SU-DHL-6 (cell line): ENCODE data around the gene KAZN.

Source experiments
- EZH2phosphoT487 ChIP-seq: fragments of 200-600 bp; sonication (generic), shearing (Covaris generic); conservative IDR thresholded peaks from 2 replicates; pipeline ENCODE4 v1.6.1; 2018; ENCODE audit warnings: mild to moderate bottlenecking, antibody characterized with exemption, low read length, moderate library complexity, mixed read lengths
- TF ChIP-seq, protein P1 (sequence below): fragments of 200-600 bp; sonication (generic); IDR thresholded peaks from one replicate; pipeline ENCODE4 v1.5.1; 2017; ENCODE audit warnings: antibody characterized with exemption, mild to moderate bottlenecking, low read length, moderate library complexity; ENCODE audit not compliant: insufficient read depth, poor library complexity, severe bottlenecking

DNA sequence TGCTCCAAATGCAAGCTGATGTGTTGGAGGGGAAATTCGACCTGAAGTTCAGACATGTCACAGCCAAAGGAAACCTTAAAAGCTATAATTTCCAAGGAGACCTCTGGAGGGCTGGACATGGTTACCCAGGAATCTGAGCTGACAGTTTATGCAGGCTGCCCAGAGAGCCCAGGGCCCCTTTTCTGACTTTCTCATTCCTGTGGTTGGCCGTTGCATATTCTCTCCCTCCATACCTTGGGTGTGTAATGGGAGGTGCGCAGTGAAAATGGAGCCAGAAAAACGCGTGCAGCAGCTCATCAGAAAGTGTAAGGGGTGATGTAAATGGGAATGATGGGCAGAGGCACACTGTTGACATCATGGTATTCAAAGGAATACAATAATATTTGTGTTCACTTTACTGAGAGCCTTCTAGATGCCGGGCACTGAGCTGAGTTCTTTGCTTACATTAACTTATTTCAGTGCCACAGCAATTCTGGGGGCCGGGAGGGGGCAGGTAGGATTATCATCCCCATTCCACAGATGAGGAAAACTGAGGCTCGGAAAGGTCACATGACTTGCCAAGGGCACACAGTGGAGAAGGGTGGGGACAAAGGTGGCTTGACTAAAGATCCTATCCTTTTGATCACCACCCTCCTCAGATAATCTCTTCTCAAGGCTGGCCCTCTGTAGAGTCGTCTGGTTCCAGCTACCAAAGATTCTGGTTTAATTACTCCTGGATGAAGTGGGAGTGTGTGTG is 38.6 kb downstream of the KAZN start:
- TF ChIP-seq, protein P1, sequence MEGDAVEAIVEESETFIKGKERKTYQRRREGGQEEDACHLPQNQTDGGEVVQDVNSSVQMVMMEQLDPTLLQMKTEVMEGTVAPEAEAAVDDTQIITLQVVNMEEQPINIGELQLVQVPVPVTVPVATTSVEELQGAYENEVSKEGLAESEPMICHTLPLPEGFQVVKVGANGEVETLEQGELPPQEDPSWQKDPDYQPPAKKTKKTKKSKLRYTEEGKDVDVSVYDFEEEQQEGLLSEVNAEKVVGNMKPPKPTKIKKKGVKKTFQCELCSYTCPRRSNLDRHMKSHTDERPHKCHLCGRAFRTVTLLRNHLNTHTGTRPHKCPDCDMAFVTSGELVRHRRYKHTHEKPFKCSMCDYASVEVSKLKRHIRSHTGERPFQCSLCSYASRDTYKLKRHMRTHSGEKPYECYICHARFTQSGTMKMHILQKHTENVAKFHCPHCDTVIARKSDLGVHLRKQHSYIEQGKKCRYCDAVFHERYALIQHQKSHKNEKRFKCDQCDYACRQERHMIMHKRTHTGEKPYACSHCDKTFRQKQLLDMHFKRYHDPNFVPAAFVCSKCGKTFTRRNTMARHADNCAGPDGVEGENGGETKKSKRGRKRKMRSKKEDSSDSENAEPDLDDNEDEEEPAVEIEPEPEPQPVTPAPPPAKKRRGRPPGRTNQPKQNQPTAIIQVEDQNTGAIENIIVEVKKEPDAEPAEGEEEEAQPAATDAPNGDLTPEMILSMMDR = no peak
- no peak for TF ChIP-seq EZH2phosphoT487
